C4-2B (cell line): ENCODE measurements around the gene SRPK2.

ENCODE experiments used
- ZFX ChIP-seq: fragments of 450-650 bp; IDR thresholded peaks from 2 replicates; pipeline ENCODE4 v1.6.1; 2017
- TF ChIP-seq, protein P1 (sequence below): fragments of 450-650 bp; conservative IDR thresholded peaks from 2 replicates; pipeline ENCODE4 v1.5.1; 2017; ENCODE audit warnings: mild to moderate bottlenecking

DNA sequence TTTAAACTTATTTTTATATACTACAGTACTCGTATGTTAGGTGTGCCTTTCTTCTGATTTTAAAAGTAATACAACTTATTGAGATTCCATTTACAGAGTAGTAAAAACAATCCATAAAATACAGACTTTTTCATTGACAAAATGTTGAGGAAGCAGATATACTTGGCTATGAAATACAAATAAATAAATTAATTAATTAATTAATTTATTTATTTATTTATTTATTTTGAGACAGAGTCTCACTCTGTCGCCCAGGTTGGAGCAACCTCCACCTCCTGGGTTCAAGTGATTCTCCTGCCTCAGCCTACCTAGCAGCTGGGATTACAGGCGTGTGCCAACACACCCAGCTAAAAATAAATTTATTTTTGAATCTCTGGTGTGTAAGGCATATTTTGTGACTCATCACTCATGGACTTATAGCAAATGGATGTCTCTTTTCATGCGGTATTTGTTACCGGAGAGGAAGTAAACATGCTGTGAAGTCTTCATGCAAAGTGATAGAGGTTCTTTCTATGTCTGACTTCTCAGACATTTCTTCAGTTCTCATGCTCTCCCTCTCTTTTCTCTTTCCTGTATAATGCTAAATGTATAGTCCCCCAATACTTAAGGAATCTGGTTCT, 20.2 kb upstream of the SRPK2 start:
- TF ChIP-seq, protein P1, sequence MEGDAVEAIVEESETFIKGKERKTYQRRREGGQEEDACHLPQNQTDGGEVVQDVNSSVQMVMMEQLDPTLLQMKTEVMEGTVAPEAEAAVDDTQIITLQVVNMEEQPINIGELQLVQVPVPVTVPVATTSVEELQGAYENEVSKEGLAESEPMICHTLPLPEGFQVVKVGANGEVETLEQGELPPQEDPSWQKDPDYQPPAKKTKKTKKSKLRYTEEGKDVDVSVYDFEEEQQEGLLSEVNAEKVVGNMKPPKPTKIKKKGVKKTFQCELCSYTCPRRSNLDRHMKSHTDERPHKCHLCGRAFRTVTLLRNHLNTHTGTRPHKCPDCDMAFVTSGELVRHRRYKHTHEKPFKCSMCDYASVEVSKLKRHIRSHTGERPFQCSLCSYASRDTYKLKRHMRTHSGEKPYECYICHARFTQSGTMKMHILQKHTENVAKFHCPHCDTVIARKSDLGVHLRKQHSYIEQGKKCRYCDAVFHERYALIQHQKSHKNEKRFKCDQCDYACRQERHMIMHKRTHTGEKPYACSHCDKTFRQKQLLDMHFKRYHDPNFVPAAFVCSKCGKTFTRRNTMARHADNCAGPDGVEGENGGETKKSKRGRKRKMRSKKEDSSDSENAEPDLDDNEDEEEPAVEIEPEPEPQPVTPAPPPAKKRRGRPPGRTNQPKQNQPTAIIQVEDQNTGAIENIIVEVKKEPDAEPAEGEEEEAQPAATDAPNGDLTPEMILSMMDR, result no peak
- TF ChIP-seq ZFX, result no peak
